ENCODE measurements around the gene RAB36. TPM values are rescaled to one million over a fixed set of nuclear protein-coding genes. Genes with fewer than 3 reads are reported as not detected.

The RAB36 gene
- polyA plus RNA-seq, 1 donor = 19.2 TPM

DNA sequence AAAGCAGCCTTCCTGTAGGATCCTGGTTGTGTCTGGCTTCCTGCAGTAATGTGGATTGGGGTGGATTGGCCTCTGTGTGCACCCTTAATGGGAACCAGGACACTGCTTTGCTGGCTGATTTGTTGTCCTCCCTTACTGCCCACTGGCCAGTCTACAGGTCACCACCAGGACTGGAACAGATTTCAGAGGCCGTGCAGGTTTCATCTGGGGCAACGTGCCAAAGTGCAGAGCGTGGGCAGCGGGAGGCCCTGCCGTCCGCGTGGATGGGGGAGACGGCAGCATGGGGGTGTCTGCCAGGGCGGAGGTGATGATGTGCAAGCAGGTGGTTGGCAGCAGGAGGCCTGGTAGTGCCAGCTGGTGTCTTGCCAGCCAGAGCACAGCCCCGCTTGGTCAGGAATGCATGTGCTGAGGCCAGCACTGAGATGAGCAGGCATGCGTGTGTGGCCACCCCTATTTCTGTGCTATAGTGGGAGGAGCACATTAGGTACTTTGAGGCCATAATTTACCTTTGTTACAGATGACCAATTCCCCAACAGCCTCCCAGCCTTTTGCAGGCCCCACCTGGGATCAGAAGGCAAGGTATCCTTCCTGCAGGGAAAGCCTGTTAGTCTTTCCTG lies 59.4 kb downstream of the RAB36 start:
- DNase-seq = no peak

- no peak for DNase-seq
These were observed 60.2 kb downstream of the RAB36 start for GRCh38 chr22:23205339-23206049.

DNA sequence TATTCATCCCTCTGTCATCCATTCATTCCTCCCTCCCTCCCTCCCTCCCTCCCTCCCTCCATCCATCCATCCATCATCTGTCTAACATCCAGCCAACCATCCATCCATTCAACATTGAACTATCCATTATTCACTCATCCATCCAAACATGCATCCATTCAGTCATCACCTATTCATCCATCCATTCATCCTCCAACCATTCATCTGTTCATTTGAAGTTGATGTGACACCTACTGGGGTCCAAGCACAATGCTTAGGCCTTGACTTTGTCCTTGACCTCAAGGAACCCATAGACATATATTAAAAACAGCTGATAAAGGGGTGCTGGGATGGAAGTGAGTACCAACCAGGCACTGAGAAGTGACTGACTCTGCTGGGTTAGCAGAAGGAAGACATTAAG lies 61.6 kb downstream of the RAB36 start:
- no peak for DNase-seq

- DNase-seq = no peak
These were observed 62.6 kb downstream of the RAB36 start for GRCh38 chr22:23207729-23208393.

- no peak for DNase-seq
These were observed 65.3 kb downstream of the RAB36 start for GRCh38 chr22:23210428-23211170.

- no peak for DNase-seq
These were observed 66.3 kb downstream of the RAB36 start for GRCh38 chr22:23211622-23212021.

DNA sequence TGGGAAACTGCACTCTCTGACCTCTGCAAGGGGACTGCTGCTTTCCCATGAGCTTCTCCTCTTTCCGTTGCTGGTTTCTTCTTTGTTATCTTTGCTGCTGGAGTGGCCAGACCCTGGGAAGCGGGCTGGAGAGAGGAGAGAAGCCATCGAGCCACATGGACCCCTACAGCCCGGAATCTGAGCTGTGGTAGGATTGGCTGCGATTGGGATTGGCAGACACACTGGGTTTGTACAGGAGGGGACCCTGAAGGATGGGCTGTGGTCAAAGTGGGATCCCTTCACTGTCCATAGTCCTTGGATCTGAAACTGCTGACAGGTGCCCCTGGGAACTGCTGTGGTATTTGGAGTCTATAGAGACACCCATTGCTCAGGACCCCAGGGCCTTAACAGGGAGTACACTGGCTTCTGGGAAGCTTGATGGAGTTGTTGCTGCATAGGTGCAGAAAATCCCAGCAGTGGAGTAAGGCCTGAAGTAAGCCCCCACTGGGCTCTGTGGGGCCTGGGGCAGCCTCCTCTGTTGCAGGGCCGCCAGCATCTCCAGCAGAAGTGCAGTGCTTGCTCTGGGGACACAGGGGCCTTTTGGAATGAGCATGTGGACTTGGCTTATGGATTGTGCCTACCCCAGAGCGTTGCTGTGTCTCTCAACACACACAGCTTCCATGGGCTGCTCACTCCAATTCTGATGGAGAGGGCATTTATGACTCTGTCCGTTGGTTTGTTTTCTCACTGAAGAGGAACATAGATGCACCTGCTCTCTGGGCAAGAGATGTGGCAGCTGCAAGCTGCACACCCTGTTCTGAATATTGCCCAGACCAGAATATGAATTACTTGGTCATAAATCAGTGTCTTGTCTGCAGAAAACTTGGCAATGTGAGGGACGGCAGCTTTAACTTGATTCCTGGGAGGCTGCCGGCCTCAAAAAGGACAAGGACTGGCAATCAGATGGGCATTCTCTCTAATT lies 67.1 kb downstream of the RAB36 start:
- DNase-seq = no peak

DNA sequence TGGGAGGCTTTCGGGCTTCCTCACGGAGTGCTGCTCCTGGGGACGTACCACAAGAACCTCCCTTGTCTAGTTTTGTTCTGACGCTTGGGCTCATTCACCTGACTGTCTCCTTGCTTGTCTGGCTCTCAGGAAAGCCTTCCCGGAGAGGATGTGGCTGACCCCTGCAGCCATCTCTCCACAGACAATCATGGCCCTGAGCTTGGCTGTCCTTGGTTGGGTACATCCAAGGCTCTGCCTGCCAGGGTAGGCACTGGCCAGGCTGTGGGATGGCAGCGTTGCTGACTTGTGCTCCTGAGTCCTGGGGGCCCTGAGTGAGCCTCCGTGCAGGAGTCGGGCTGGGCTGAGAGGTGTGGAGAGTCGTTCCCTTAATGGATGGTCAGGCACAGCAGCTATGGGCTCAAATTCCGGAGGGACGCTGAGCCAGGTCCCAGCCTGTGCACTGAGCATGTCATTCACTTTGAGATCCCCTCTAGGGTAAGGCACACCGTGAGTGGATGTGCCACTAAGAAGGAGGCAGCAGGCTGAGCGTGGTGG lies 67.8 kb downstream of the RAB36 start:
- DNase-seq = no peak

DNA sequence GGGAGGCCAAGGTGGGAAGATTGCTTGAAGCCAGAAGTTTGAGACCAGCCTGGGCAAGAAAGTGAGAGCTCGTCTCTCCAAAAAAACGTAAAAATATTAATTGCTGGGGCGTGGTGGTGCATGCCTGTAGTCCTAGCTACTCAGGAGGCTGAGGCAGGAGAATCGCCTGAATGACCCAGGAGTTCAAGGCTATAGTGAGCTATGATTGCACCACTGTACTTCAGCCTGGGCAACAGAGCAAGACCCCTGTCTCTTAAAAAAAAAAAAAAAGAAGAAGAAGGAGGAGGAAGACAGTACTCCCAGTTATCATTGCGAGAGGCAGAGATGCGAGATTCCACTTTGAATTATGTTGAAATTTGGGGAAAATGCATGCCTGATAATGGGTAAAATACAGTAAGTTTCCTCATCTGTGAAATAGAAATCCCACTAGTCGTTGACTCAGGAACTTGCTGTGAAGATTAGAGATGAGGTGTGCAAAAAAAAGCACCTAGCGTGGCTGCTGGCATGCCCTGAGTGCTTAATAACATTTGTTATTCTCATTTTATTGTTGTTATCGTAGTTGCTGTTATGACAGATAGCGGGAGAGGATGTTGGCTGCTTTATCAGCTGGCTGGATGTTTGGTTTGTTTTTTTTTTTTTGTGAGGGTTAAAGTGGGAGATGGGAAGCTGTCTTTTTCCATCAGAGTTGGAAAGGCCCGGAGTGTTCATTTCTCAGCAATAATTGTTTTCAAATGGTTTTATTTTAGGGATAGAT lies 68.5 kb downstream of the RAB36 start:
- DNase-seq = no peak

Other genes with a start within 250 kb of the RAB36 start
- 4.7 TPM for gene GNAZ, start 75.0 kb upstream of the RAB36 start, polyA plus RNA-seq (ENCODE audit: insufficient read length)
- 9.0 TPM for gene RSPH14, start 3.5 kb upstream of the RAB36 start, polyA plus RNA-seq (ENCODE audit: insufficient read length)
- gene BCR, start 35.0 kb downstream of the RAB36 start, polyA plus RNA-seq (ENCODE audit: insufficient read length) = 54.6 TPM

Data from left kidney (tissue), 2 donors.